ENCODE results near the gene EPHB1. TPM values are rescaled to one million over a fixed set of nuclear protein-coding genes. Genes with fewer than 3 reads are reported as not detected.

Gene EPHB1
- total RNA-seq, 4 donors from 2014 or later = 0.82 to 2.2 (median 1.2) TPM

DNA sequence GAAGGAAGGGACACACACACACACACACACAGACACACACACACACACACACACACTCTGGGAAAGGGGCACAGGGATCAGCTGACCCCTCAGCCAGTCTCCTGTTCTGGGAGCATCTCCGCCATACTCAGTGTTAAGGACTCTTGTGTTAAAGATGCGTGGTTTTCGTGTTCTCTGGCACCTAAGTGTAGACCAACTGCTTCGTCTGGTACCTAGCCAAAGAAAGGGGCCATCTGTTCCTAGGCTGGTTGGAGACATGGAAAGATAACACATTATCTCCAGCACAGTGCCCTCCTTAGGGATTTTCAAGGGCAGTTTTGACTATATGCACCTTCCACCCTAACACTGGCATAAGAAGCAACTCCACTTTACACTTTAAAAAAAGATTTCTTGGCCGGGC, 65.1 kb downstream of the EPHB1 start:
- Histone ChIP-seq H3K9me3 (no peaks in the 10 kb centered on the region), H3K36me3 (no peaks in the 10 kb centered on the region), H3K27ac (no peak overlapping the region), H3K27me3 (no peaks in the 10 kb centered on the region), H3K4me1 (no peaks in the 10 kb centered on the region), H3K4me3 (no peak overlapping the region)
- no peak for DNase-seq
- TF ChIP-seq, protein P1, sequence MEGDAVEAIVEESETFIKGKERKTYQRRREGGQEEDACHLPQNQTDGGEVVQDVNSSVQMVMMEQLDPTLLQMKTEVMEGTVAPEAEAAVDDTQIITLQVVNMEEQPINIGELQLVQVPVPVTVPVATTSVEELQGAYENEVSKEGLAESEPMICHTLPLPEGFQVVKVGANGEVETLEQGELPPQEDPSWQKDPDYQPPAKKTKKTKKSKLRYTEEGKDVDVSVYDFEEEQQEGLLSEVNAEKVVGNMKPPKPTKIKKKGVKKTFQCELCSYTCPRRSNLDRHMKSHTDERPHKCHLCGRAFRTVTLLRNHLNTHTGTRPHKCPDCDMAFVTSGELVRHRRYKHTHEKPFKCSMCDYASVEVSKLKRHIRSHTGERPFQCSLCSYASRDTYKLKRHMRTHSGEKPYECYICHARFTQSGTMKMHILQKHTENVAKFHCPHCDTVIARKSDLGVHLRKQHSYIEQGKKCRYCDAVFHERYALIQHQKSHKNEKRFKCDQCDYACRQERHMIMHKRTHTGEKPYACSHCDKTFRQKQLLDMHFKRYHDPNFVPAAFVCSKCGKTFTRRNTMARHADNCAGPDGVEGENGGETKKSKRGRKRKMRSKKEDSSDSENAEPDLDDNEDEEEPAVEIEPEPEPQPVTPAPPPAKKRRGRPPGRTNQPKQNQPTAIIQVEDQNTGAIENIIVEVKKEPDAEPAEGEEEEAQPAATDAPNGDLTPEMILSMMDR (IDR thresholded peaks at IDR 0.05) = no peak
- TF ChIP-seq EP300 (IDR thresholded peaks at IDR 0.05; ENCODE audit: low read depth) (no peak), POLR2A (IDR thresholded peaks at IDR 0.05) (no peak), POLR2AphosphoS5 (IDR thresholded peaks at IDR 0.05) (no peak)
- WGBS, 2 donors (ENCODE audit: low coverage in 1 of 2) = 73 to 91% methylated on average over 4 to 5 of the region's 5 CpGs
- intact Hi-C loops (cut with DNase I; ENCODE audit: low total_unique reads) (no loop called here), in situ Hi-C loops (cut with MboI; ENCODE audit: low pct_ligation_motif_present in 1 of 4, low pct_unique_long_range_greater_than_20kb in 1 of 4, low sequenced_read_pairs in 3 of 4) (no loop called here)

DNA sequence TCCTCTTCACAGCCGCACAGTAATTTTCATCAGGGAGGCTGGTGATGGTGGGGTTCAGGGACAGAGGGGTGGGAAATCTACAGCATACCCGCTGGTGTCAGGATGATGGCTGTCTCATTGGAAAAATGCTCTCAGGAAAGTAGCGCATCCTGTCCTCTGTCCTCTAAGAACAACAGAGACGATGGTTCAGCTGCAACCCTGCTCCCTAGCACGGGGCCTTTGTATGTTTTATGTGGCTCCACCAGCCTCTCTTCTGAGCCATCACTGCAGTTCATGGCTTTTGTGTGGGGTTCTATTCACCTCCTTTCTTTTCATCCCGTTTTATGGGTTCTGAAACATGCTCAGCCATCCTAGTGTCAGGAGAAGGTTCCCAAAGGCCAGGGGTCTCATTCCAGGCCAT, 68.9 kb downstream of the EPHB1 start:
- Histone ChIP-seq H3K27me3 (no peaks in the 10 kb centered on the region), H3K27ac (no peak overlapping the region), H3K4me1 (no peaks in the 10 kb centered on the region), H3K9me3 (no peaks in the 10 kb centered on the region), H3K4me3 (no peak overlapping the region), H3K36me3 (no peaks in the 10 kb centered on the region)
- WGBS, 2 donors (ENCODE audit: low coverage in 1 of 2) = 50 to 67% methylated on average over 2 to 6 of the region's 6 CpGs
- TF ChIP-seq POLR2AphosphoS5 (IDR thresholded peaks at IDR 0.05) = no peak
- TF ChIP-seq, protein P1 (IDR thresholded peaks at IDR 0.05) = no peak
- no peak for TF ChIP-seq EP300 (IDR thresholded peaks at IDR 0.05; ENCODE audit: low read depth)
- TF ChIP-seq POLR2A (IDR thresholded peaks at IDR 0.05) = no peak
- in situ Hi-C loops (cut with MboI; ENCODE audit: low pct_ligation_motif_present in 1 of 4, low pct_unique_long_range_greater_than_20kb in 1 of 4, low sequenced_read_pairs in 3 of 4) (no loop called here), intact Hi-C loops (cut with DNase I; ENCODE audit: low total_unique reads) (no loop called here)
- DNase-seq = no peak

DNA sequence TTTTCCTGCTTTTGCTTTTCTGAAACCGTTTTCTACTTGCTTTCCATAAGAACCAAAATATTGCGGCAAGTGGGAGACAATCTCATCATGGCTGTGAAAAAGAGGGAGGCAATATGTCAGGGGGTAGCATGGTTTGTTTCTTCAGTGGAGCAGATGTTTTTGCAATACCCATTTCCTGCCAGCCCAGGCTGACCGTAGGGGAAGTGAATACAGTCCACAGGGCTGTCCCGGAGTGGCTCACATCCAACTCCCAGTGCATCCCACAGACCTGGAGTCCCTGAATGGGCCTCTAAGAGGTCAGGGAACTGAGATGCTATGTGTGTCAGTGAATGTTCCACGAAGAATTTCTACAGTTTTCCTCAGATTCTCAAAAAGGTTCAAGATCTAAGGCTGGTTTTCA, 69.6 kb downstream of the EPHB1 start:
- 20 to 50% methylated on average over 2 to 5 of the region's 5 CpGs for WGBS, 2 donors (ENCODE audit: low coverage in 1 of 2)
- Histone ChIP-seq H3K27ac (no peak overlapping the region), H3K36me3 (no peaks in the 10 kb centered on the region), H3K9me3 (no peaks in the 10 kb centered on the region), H3K27me3 (no peaks in the 10 kb centered on the region), H3K4me1 (no peaks in the 10 kb centered on the region), H3K4me3 (no peak overlapping the region)
- DNase-seq = no peak
- in situ Hi-C loops (cut with MboI; ENCODE audit: low pct_ligation_motif_present in 1 of 4, low pct_unique_long_range_greater_than_20kb in 1 of 4, low sequenced_read_pairs in 3 of 4) = no loop called here
- intact Hi-C loops (cut with DNase I; ENCODE audit: low total_unique reads) = no loop called here
- TF ChIP-seq POLR2AphosphoS5 (IDR thresholded peaks at IDR 0.05) (no peak), POLR2A (IDR thresholded peaks at IDR 0.05) (no peak), EP300 (IDR thresholded peaks at IDR 0.05; ENCODE audit: low read depth) (no peak)
- TF ChIP-seq, protein P1 (IDR thresholded peaks at IDR 0.05) = no peak

DNA sequence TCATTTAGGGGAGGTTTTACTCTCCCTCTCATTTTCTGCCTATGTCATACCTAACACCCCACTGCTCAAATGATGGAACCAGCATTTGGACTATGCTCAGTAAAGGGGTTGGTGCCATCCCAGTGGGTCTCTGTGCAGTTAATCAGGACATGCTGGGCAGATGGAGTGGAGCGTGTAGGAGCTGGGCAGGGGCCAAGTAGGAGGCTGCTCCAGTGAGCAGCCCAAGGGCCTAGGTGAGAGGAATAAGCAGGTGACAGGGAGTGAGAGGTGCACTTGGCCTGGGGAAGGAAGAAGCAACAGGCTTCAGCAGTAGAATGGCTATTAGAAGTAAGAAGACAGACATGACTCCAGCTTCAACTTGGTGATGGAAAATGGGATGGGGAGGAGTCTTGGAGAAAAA, 72.2 kb downstream of the EPHB1 start:
- TF ChIP-seq POLR2A (IDR thresholded peaks at IDR 0.05) (no peak), POLR2AphosphoS5 (IDR thresholded peaks at IDR 0.05) (no peak), EP300 (IDR thresholded peaks at IDR 0.05; ENCODE audit: low read depth) (no peak)
- TF ChIP-seq, protein P1 (IDR thresholded peaks at IDR 0.05) = no peak
- WGBS, 2 donors (ENCODE audit: low coverage in 1 of 2) = 96 to 100% methylated on average over 1 of the region's 1 CpG
- no peak for DNase-seq
- no peaks in the 10 kb centered on the region for H3K27me3 ChIP-seq
- no peak overlapping the region for H3K4me3 ChIP-seq
- no peaks in the 10 kb centered on the region for H3K9me3 ChIP-seq
- H3K27ac ChIP-seq = no peak overlapping the region
- in situ Hi-C loops (cut with MboI; ENCODE audit: low pct_ligation_motif_present in 1 of 4, low pct_unique_long_range_greater_than_20kb in 1 of 4, low sequenced_read_pairs in 3 of 4) (no loop called here), intact Hi-C loops (cut with DNase I; ENCODE audit: low total_unique reads) (no loop called here)
- no peaks in the 10 kb centered on the region for H3K4me1 ChIP-seq
- no peaks in the 10 kb centered on the region for H3K36me3 ChIP-seq

All from transverse colon (tissue), 4 donors.